HepG2 (cell line): ENCODE measurements around the gene FUT6.

Experiments used
- CTCF ChIP-seq: sonication (generic); formaldehyde crosslinking; IDR thresholded peaks from 2 replicates; pipeline ENCODE4 v1.5.0; 2020; ENCODE audit warnings: mild to moderate bottlenecking, missing genetic modification reagents, moderate library complexity
- RAD21 ChIP-seq: fragments of 450-650 bp; formaldehyde crosslinking; IDR thresholded peaks from 2 replicates; pipeline ENCODE4 v1.5.0; 2020; ENCODE audit warnings: mild to moderate bottlenecking
- SETDB1 ChIP-seq: sonication (generic); formaldehyde crosslinking; IDR thresholded peaks from 2 replicates; pipeline ENCODE4 v1.5.1; 2020; ENCODE audit warnings: missing genetic modification reagents, mild to moderate bottlenecking, borderline replicate concordance
- SMAD3 ChIP-seq: sonication (generic); formaldehyde crosslinking; IDR thresholded peaks from 2 replicates; pipeline ENCODE4 v1.4.0; 2020; ENCODE audit warnings: missing genetic modification reagents
- SOX5 ChIP-seq: IDR thresholded peaks from 2 replicates; pipeline ENCODE4 v1.6.1; 2016; ENCODE audit warnings: borderline replicate concordance
- TBL1XR1 ChIP-seq: fragments of 150-350 bp; IDR thresholded peaks from 2 replicates; pipeline ENCODE4 v1.6.1; 2014; ENCODE audit warnings: borderline replicate concordance, low read length; ENCODE audit not compliant: partially characterized antibody
- YY1 ChIP-seq: IDR thresholded peaks from 2 replicates; pipeline ENCODE4 v1.6.1; 2011; ENCODE audit warnings: low read length, low read depth, moderate library complexity, mild to moderate bottlenecking; ENCODE audit not compliant: insufficient read depth, insufficient replicate concordance
- ZBTB20 ChIP-seq: sonication (generic); formaldehyde crosslinking; IDR thresholded peaks from 2 replicates; pipeline ENCODE4 v1.8.1; 2023; ENCODE audit warnings: missing genetic modification reagents, low read depth, mild to moderate bottlenecking, borderline replicate concordance
- ZNF207 ChIP-seq: fragments of 450-650 bp; IDR thresholded peaks from 2 replicates; pipeline ENCODE4 v1.6.1; 2016; ENCODE audit warnings: antibody characterized with exemption, borderline replicate concordance
- ZNF335 ChIP-seq: sonication (generic); formaldehyde crosslinking; IDR thresholded peaks from 2 replicates; pipeline ENCODE4 v1.4.0; 2020; ENCODE audit warnings: missing genetic modification reagents
- ZSCAN12 ChIP-seq: sonication (generic); formaldehyde crosslinking; IDR thresholded peaks from 2 replicates; pipeline ENCODE4 v1.9.0; 2021; ENCODE audit warnings: mild to moderate bottlenecking, missing genetic modification reagents
- ZZZ3 ChIP-seq: sonication (generic); formaldehyde crosslinking; IDR thresholded peaks from 2 replicates; pipeline ENCODE4 v1.4.0; 2020; ENCODE audit warnings: missing genetic modification reagents, mild to moderate bottlenecking, borderline replicate concordance

GRCh38 chr19:5805462-5806132 is 33.9 kb downstream of the FUT6 start:
- TF ChIP-seq SOX5 (CRISPR knock-in tag), result no peak
- no peak for TF ChIP-seq ZNF207
- no peak for TF ChIP-seq ZBTB20 (CRISPR knock-in tag)
- no peak for TF ChIP-seq ZZZ3 (CRISPR knock-in tag)
- peak; percentile 96 for TF ChIP-seq CTCF (CRISPR knock-in tag)
- TF ChIP-seq ZSCAN12 (CRISPR knock-in tag), result no peak
- peak; percentile 82 for TF ChIP-seq RAD21 (CRISPR knock-in tag)
- TF ChIP-seq SETDB1, result no peak
- TF ChIP-seq ZNF335 (CRISPR knock-in tag), result no peak
- no peak for TF ChIP-seq SMAD3 (CRISPR knock-in tag)
- TF ChIP-seq TBL1XR1, result no peak
- TF ChIP-seq YY1, result peak; percentile 51
